HepG2 (cell line): Measurements from ENCODE around the gene MCMBP. TPM values are rescaled to one million over a fixed set of nuclear protein-coding genes. Genes with fewer than 3 reads are reported as not detected.

Experiments
- ATAC-seq: fragments of 200-7000 bp; cut with Tn5 transposase; 3 replicates; pipeline ENCODE4 v1.9.1; 2020; ENCODE audit warnings: mild to moderate bottlenecking, moderate library complexity
- BruUV-seq: library from RNA; stranded (reverse); fragments of 400-500 nt; replicated peaks from 2 replicates; lab custom pipeline; 2021; lab: Mats Ljungman, UMichigan
- CTCF ChIA-PET: fragments of 300-600 bp; formaldehyde crosslinking; extraction: SDS; loops from one replicate; lab custom pipeline; 2021; ENCODE audit warnings: low total read pairs, inconsistent platforms, low intra/inter-chr PET ratio; lab: Yijun Ruan, JAX
- POLR2A ChIA-PET: fragments of 350-600 bp; sonication (Branson Sonifier 250); formaldehyde crosslinking; loops from one replicate; lab custom pipeline; 2020; ENCODE audit warnings: antibody characterized with exemption, inconsistent platforms; lab: Yijun Ruan, JAX
- DNase-seq: peaks from one replicate; pipeline ENCODE4 v3.0.0-alpha.2; 2015; ENCODE audit warnings: low spot score
- FAIRE-seq: peaks from 3 replicates; lab custom pipeline; 2011; peaks lifted over from hg19 to GRCh38; lab: Jason Lieb, UNC
- H2AFZ ChIP-seq: one replicate; pipeline ENCODE4 v1.6.1; 2011; ENCODE audit warnings: low read length, inconsistent platforms
- H3K27ac ChIP-seq: fragments of 300-600 bp; 3 replicates; pipeline ENCODE4 v1.8.0; 2011; ENCODE audit warnings: mixed run types, mild to moderate bottlenecking, mixed read lengths, low read length, inconsistent platforms; ENCODE audit not compliant: insufficient read depth; ENCODE audit errors: extremely low read length
- H3K27me3 ChIP-seq, 2 experiments: fragments of 200-600 bp in 1 of 2; 2 replicates in 1 of 2; 3 replicates in 1 of 2; pipeline versions ENCODE4 v1.6.0 to v1.8.0; 2011; ENCODE audit warnings: low read length in 2 of 2, mild to moderate bottlenecking in 2 of 2, moderate library complexity in 2 of 2, inconsistent platforms in 1 of 2; ENCODE audit not compliant: insufficient read depth in 2 of 2, control insufficient read depth in 1 of 2
- H3K36me3 ChIP-seq, 2 experiments: fragments of 200-600 bp in 1 of 2; replicated peaks in 1 of 2; 2 replicates in 1 of 2; 3 replicates in 1 of 2; pipeline versions ENCODE4 v1.5.1 to v1.8.0; 2011; ENCODE audit warnings: low read length in 2 of 2, inconsistent platforms in 1 of 2; ENCODE audit not compliant: insufficient read depth in 2 of 2, control insufficient read depth in 1 of 2
- H3K4me1 ChIP-seq: 2 replicates; pipeline ENCODE4 v1.5.1; 2012; ENCODE audit warnings: low read length, inconsistent platforms; ENCODE audit not compliant: insufficient read depth
- H3K4me2 ChIP-seq: 2 replicates; pipeline ENCODE4 v1.6.0; 2011; ENCODE audit warnings: low read depth, low read length, inconsistent platforms
- H3K4me3 ChIP-seq, 3 experiments: fragments of 200-600 bp in 1 of 3; sonication (generic), shearing (Covaris generic) in 1 of 3; replicated peaks in 1 of 3; 2 replicates each; pipeline ENCODE4 v1.5.1; 2011 to 2016; ENCODE audit warnings: low read length in 3 of 3, inconsistent platforms in 2 of 3, low read depth in 2 of 3, mild to moderate bottlenecking in 2 of 3, control low read depth in 1 of 3, mixed read lengths in 1 of 3; ENCODE audit not compliant: insufficient read depth in 1 of 3
- H3K79me2 ChIP-seq: one replicate; pipeline ENCODE4 v1.6.1; 2011; ENCODE audit warnings: low read length, inconsistent platforms; ENCODE audit not compliant: insufficient read depth
- H3K9ac ChIP-seq: 2 replicates; pipeline ENCODE4 v1.6.0; 2011; ENCODE audit warnings: mild to moderate bottlenecking, low read depth, low read length, inconsistent platforms; ENCODE audit not compliant: insufficient read depth
- H3K9me3 ChIP-seq: 2 replicates; pipeline ENCODE4 v1.5.1; 2012; ENCODE audit warnings: mild to moderate bottlenecking, low read length
- H4K20me1 ChIP-seq: 2 replicates; pipeline ENCODE4 v1.6.0; 2011; ENCODE audit warnings: inconsistent platforms, mild to moderate bottlenecking, low read length, moderate library complexity; ENCODE audit not compliant: insufficient read depth
- FOXA3 ChIP-seq: IDR thresholded peaks from 2 replicates; pipeline ENCODE4 v1.6.1; 2016; ENCODE audit warnings: missing genetic modification reagents, missing compliant biosample characterization
- HNRNPH1 ChIP-seq: fragments of 200-400 bp; formaldehyde crosslinking; optimal IDR thresholded peaks from 2 replicates; pipeline ENCODE3; 2017; ENCODE audit warnings: mild to moderate bottlenecking, low read depth, low read length
- SP1 ChIP-seq, 2 experiments: fragments of 450-650 bp in 1 of 2; sonication (generic) in 1 of 2; formaldehyde crosslinking in 1 of 2; IDR thresholded peaks; 2 replicates each; pipeline versions ENCODE4 v1.4.0 to v1.6.1; 2016 to 2020; ENCODE audit warnings: missing genetic modification reagents in 1 of 2
- ZBTB42 ChIP-seq: sonication (generic); formaldehyde crosslinking; IDR thresholded peaks from 2 replicates; pipeline ENCODE4 v1.5.0; 2020; ENCODE audit warnings: mild to moderate bottlenecking, missing genetic modification reagents
- ZBTB8A ChIP-seq: sonication (generic); formaldehyde crosslinking; IDR thresholded peaks from 2 replicates; pipeline ENCODE4 v1.4.0; 2020; ENCODE audit warnings: mild to moderate bottlenecking, low read depth, missing genetic modification reagents, borderline replicate concordance
- ZNF121 ChIP-seq: sonication (generic); formaldehyde crosslinking; IDR thresholded peaks from 2 replicates; pipeline ENCODE4 v1.5.0; 2020; ENCODE audit warnings: mild to moderate bottlenecking, missing genetic modification reagents
- ZNF564 ChIP-seq: sonication (generic); formaldehyde crosslinking; IDR thresholded peaks from 2 replicates; pipeline ENCODE4 v1.8.1; 2023; ENCODE audit warnings: mild to moderate bottlenecking, missing genetic modification reagents
- ZNF605 ChIP-seq: sonication (generic); formaldehyde crosslinking; IDR thresholded peaks from 2 replicates; pipeline ENCODE4 v1.8.0; 2022; ENCODE audit warnings: mild to moderate bottlenecking, missing genetic modification reagents
- ZNF878 ChIP-seq: sonication (generic); formaldehyde crosslinking; IDR thresholded peaks from 2 replicates; pipeline ENCODE4 v1.8.1; 2023; ENCODE audit warnings: mild to moderate bottlenecking, missing genetic modification reagents, moderate library complexity
- WGBS: methylation state at CpG from one replicate; pipeline ENCODE4 v1.1.6; 2017; ENCODE audit warnings: low lambda C conversion rate; 5-methylcytosine and 5-hydroxymethylcytosine counted together
- in situ Hi-C: cut with HindIII; loops from 2 replicates; pipeline ENCODE4 v1.10.0; 2017; ENCODE audit warnings: low pct_unique_long_range_greater_than_20kb; ENCODE audit not compliant: extremely low pct_ligation_motif_present
- intact Hi-C: fragments of 100-400 bp; cut with micrococcal nuclease; formaldehyde crosslinking; loops from one replicate; pipeline ENCODE4 v1.10.0; 2022; ENCODE audit not compliant: unreplicated experiment
- polyA plus RNA-seq, 8 experiments: library from polyadenylated mRNA; depleted of rRNA in 3 of 8; stranded (reverse) in 7 of 8; unstranded in 1 of 8; fragments of >200 nt; fragmentation: Illumina TruSeq in 4 of 8; extraction: Trizol in 4 of 8; gene quantifications; 2 replicates each; pipeline versions ENCODE4 v1.2.1 to v1.2.3, GENCODE V29; 2011 to 2016; ENCODE audit warnings: low read depth in 4 of 8, missing spikeins in 1 of 8, mixed read lengths in 1 of 8; ENCODE audit not compliant: insufficient read depth in 1 of 8
- total RNA-seq, 5 experiments: library from RNA; depleted of rRNA; stranded (reverse); fragments of >200 nt; fragmentation: Illumina TruSeq; extraction: Trizol; gene quantifications; 2 replicates each; pipeline ENCODE4 v1.2.3, GENCODE V29; 2016; ENCODE audit warnings: low read depth in 1 of 5
- TF ChIP-seq, protein P1 (sequence below): sonication (generic); formaldehyde crosslinking; IDR thresholded peaks from 2 replicates; pipeline ENCODE4 v1.4.0; 2020; ENCODE audit warnings: mild to moderate bottlenecking, missing genetic modification reagents

MCMBP gene
- total and polyA plus RNA-seq, 2 of the 13 experiments (the other 11 are each of a cell fraction or from before 2014, with no cell fraction given), result 35.7 to 62.4 TPM

DNA sequence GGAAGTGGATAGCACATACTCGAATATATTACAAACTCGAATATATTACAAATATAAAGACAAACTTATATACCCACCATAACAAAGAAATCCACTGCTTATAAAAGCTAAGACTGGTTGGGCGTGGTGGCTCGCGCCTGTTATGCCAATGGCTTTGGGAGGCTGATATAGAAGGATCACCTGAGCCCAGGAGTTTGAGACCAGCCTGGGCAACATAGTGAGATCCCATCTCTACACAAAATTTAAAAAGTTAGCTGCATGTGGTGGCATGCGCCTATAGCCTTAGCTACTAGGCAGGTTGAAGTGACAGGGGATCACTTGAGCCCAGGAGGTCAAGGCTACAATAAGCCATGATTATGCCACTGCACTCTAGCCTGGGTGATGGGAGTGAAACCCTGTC lies 20.4 kb downstream of the MCMBP start:
- peaks cover 17 to 75% of the 10 kb centered on the region in 2 experiments for H3K36me3 ChIP-seq
- ATAC-seq (no peak), FAIRE-seq (no peak), DNase-seq (no peak)
- no peaks in the 10 kb centered on the region for H3K9me3 ChIP-seq
- H3K9ac ChIP-seq, result no peak overlapping the region
- no peak overlapping the region for H3K4me3 ChIP-seq
- in situ Hi-C loops (no loop called here), intact Hi-C loops (no loop called here)
- ChIA-PET POLR2A (no interaction called here), CTCF (no interaction called here)
- no peak overlapping the region for H3K4me2 ChIP-seq
- H3K79me2 ChIP-seq, result no peaks in the 10 kb centered on the region
- H3K27me3 ChIP-seq, result no peaks in the 10 kb centered on the region; a peak in 1 of 5 replicates
- 96% methylated on average over 6 of the region's 6 CpGs for WGBS
- no peaks in the 10 kb centered on the region for H4K20me1 ChIP-seq
- H3K27ac ChIP-seq, result no peak overlapping the region
- BruUV-seq, result no TSS peak
- no peaks in the 10 kb centered on the region for H3K4me1 ChIP-seq
- TF ChIP-seq ZNF564 (CRISPR knock-in tag) (no peak), ZNF121 (peak; percentile 69)
- no peak overlapping the region for H2AFZ ChIP-seq

DNA sequence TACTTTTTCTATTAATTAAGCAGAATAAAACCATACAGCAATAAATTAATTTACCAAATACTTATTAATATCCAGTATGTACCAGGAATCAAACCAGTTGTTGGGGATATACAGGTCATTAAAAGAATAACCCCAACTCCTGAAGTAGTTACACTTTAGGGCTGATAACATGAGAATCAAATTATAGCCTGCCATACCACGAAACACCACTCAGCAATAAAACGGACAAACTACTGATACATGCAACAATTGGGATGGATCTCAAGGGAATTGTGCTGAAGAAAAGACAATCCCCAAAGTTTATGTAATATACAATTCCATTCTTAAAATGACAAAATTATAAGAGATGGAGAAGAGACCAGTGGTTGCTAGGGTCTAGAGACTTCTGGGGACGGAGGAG lies 22.7 kb downstream of the MCMBP start:
- H3K27ac ChIP-seq, result no peak overlapping the region
- H3K4me3 ChIP-seq, result no peak overlapping the region
- FAIRE-seq (no peak), ATAC-seq (no peak), DNase-seq (no peak)
- TF ChIP-seq HNRNPH1, result no peak
- TF ChIP-seq, protein P1, sequence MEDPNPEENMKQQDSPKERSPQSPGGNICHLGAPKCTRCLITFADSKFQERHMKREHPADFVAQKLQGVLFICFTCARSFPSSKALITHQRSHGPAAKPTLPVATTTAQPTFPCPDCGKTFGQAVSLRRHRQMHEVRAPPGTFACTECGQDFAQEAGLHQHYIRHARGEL (CRISPR knock-in tag), result no peak
- no peak for TF ChIP-seq ZBTB8A (CRISPR knock-in tag)
- TF ChIP-seq ZNF878, result no peak
- no peak for TF ChIP-seq SP1 (IDR thresholded peaks at IDR 0.05)
- no peak for TF ChIP-seq SP1 (CRISPR knock-in tag; IDR thresholded peaks at IDR 0.05)
- TF ChIP-seq ZBTB42, result no peak
- no peak for TF ChIP-seq ZNF605 (CRISPR knock-in tag)
- TF ChIP-seq FOXA3 (CRISPR knock-in tag), result no peak
- no peak overlapping the region for H3K4me2 ChIP-seq
- peaks cover 18 to 77% of the 10 kb centered on the region in 2 experiments for H3K36me3 ChIP-seq
- H3K9me3 ChIP-seq, result no peaks in the 10 kb centered on the region
- no peaks in the 10 kb centered on the region for H3K4me1 ChIP-seq
- ChIA-PET CTCF (no interaction called here), POLR2A (no interaction called here)
- no peak overlapping the region for H3K9ac ChIP-seq
- H3K79me2 ChIP-seq, result no peaks in the 10 kb centered on the region
- no peaks in the 10 kb centered on the region; a peak in 1 of 5 replicates for H3K27me3 ChIP-seq
- no peaks in the 10 kb centered on the region for H4K20me1 ChIP-seq
- BruUV-seq, result no TSS peak
- in situ Hi-C loops (no loop called here), intact Hi-C loops (no loop called here)
- H2AFZ ChIP-seq, result no peak overlapping the region
- WGBS, result 98% methylated on average over 3 of the region's 3 CpGs
